OCI-LY1 (cell line): ENCODE data around the gene ZMIZ1.

ENCODE experiments used
- EZH2 ChIP-seq: fragments of 200-600 bp; sonication (generic), shearing (Covaris generic); IDR thresholded peaks from 2 replicates; pipeline ENCODE4 v1.8.0; 2017; ENCODE audit warnings: borderline replicate concordance, mixed run types, mild to moderate bottlenecking, antibody characterized with exemption, low read length, moderate library complexity, mixed read lengths
- TF ChIP-seq, protein P1 (sequence below): fragments of 200-600 bp; sonication (generic), shearing (Covaris generic); IDR thresholded peaks from 2 replicates; pipeline ENCODE4 v1.5.1; 2017; ENCODE audit warnings: mild to moderate bottlenecking, antibody characterized with exemption, low read length, moderate library complexity, mixed read lengths

DNA sequence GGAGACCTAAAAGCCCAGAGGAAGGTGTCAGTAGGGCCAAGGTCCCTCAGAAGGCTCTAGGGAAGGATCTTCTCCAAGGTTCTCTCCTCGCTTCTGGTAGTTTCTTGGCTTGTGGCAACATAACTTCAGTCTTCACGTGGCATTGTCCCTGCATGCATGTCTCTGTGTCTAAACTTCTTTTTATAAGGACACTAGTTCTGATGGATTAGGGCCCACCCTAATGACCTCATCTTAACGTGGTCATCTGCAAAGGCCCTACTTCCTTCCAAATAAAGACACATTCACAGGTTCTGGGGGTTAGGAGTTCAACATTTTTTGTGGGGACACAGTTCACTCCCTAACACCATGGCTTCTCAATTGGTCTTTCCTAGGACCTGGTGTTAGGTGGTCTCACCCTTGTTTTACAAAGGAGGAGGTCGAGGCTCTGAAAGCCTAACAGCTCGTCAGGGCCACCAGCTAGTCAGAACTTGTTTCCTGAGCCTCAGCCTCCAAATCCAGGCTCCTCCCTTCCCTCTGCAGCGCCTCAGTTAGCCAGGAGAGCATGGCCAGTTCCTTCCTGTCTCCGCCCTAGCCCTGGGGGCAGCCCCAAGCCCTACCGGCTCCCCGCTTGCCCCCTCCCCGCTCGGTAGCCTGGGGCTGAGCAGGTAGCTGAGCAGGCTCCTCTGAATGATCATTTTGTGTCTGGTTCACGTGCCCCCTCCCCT, 168.8 kb downstream of the ZMIZ1 start:
- TF ChIP-seq, protein P1, sequence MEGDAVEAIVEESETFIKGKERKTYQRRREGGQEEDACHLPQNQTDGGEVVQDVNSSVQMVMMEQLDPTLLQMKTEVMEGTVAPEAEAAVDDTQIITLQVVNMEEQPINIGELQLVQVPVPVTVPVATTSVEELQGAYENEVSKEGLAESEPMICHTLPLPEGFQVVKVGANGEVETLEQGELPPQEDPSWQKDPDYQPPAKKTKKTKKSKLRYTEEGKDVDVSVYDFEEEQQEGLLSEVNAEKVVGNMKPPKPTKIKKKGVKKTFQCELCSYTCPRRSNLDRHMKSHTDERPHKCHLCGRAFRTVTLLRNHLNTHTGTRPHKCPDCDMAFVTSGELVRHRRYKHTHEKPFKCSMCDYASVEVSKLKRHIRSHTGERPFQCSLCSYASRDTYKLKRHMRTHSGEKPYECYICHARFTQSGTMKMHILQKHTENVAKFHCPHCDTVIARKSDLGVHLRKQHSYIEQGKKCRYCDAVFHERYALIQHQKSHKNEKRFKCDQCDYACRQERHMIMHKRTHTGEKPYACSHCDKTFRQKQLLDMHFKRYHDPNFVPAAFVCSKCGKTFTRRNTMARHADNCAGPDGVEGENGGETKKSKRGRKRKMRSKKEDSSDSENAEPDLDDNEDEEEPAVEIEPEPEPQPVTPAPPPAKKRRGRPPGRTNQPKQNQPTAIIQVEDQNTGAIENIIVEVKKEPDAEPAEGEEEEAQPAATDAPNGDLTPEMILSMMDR = no peak
- no peak for TF ChIP-seq EZH2
